Calu3 (cell line): Measurements from ENCODE around the gene PLEK2. TPM values are rescaled to one million over a fixed set of nuclear protein-coding genes. Genes with fewer than 3 reads are reported as not detected.

ENCODE experiments used
- Bru-seq: library from RNA; stranded (reverse); fragments of 400-500 nt; gene quantifications from one replicate; lab custom pipeline; 2021; lab: Mats Ljungman, UMichigan
- BruChase-seq, 2 experiments: library from RNA; stranded (reverse); fragments of 400-500 nt; gene quantifications; one replicate each; lab custom pipeline; 2021; lab: Mats Ljungman, UMichigan
- BruUV-seq: library from RNA; stranded (reverse); fragments of 400-500 nt; replicated peaks from 2 replicates; lab custom pipeline; 2021; lab: Mats Ljungman, UMichigan
- CTCF ChIA-PET: fragments of 300-600 bp; sonication (Branson Sonifier 250); formaldehyde crosslinking; loops from one replicate; lab custom pipeline; 2022; ENCODE audit warnings: antibody characterized with exemption; lab: Charles Lee
- DNase-seq: peaks from one replicate; pipeline ENCODE4 v3.0.0; 2022
- H3K27ac Mint-ChIP-seq: one replicate; pipeline ENCODE4 v1.8.0; 2022; ENCODE audit warnings: mixed read lengths; ENCODE audit not compliant: unreplicated experiment
- H3K27me3 Mint-ChIP-seq: one replicate; pipeline ENCODE4 v1.8.0; 2022; ENCODE audit warnings: mixed read lengths; ENCODE audit not compliant: unreplicated experiment
- H3K36me3 Mint-ChIP-seq: one replicate; pipeline ENCODE4 v1.8.0; 2022; ENCODE audit warnings: mild to moderate bottlenecking, moderate library complexity, mixed read lengths; ENCODE audit not compliant: insufficient read depth, unreplicated experiment
- H3K4me1 Mint-ChIP-seq: one replicate; pipeline ENCODE4 v1.8.0; 2022; ENCODE audit warnings: mild to moderate bottlenecking, low read depth, mixed read lengths; ENCODE audit not compliant: unreplicated experiment
- H3K4me3 Mint-ChIP-seq: one replicate; pipeline ENCODE4 v1.8.0; 2022; ENCODE audit warnings: mild to moderate bottlenecking, low read depth, moderate library complexity, mixed read lengths; ENCODE audit not compliant: unreplicated experiment
- H3K9me3 Mint-ChIP-seq: one replicate; pipeline ENCODE4 v1.8.0; 2022; ENCODE audit warnings: low read depth, mixed read lengths; ENCODE audit not compliant: unreplicated experiment
- intact Hi-C: fragments of 100-400 bp; cut with micrococcal nuclease; formaldehyde crosslinking; loops from one replicate; pipeline ENCODE4 v1.10.0; 2022; ENCODE audit not compliant: unreplicated experiment
- long read RNA-seq: library from polyadenylated mRNA; stranded (forward); transcript quantifications from one replicate; pipeline ENCODE4 v2.0.0, GENCODE V29; 2022
- total RNA-seq: library from RNA; stranded (reverse); gene quantifications from 2 replicates; pipeline ENCODE4 v1.2.3, GENCODE V29; 2022
- TF ChIP-seq, protein P1 (sequence below): fragments of 200-600 bp; IDR thresholded peaks from one replicate; pipeline ENCODE4 v1.8.0; 2022; ENCODE audit warnings: antibody characterized with exemption; ENCODE audit not compliant: unreplicated experiment

Gene PLEK2, protein sequence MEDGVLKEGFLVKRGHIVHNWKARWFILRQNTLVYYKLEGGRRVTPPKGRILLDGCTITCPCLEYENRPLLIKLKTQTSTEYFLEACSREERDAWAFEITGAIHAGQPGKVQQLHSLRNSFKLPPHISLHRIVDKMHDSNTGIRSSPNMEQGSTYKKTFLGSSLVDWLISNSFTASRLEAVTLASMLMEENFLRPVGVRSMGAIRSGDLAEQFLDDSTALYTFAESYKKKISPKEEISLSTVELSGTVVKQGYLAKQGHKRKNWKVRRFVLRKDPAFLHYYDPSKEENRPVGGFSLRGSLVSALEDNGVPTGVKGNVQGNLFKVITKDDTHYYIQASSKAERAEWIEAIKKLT
- total RNA-seq, result 34.8 and 39.5 TPM in 2 replicates
- Bru-seq, nascent RNA, result percentile 71 among the genes with signal in this experiment
- percentile 64 among the genes with signal in this experiment for BruChase-seq, experiment 1, labeled RNA remaining after a 6-hour chase
- BruChase-seq, experiment 2, labeled RNA remaining after a 2-hour chase, result percentile 60 among the genes with signal in this experiment
- long read RNA-seq, transcript PLEK2-201 (9 exons, 1,549 nt), result major isoform, 59 of 73 reads
- long read RNA-seq, partial matches to known transcripts, result 3 of 73 reads
- long read RNA-seq, other reads (novel, unspliced or antisense), result 11 of 73 reads

DNA sequence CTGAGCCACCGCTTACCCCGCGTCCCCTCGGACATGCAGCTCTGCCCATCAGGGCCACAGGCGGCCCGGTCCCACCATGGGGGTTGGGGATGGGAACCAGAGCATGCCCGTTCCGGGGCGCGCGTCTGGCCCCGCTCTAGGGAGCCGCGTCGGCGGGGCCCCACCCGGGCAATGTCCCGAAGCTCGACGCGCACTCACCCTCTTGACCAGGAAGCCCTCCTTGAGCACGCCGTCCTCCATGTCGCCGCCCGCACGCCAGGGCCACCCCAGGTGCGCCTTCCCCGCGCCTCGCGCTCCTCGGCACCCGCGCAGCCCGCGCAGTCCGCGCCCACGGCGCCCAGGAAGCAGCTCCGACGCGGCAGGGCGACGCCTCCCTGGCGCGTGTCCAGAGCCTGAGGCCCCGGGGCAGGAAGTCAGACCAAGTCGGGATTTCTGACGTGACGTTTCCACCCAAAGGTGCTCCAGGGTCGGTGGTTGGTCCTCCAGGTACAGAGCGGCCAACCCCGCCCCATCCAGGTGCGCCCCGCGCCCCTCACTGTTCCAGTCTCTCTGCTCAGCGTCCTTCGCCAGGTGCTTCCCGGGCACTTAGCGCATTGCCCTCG, at the start of gene PLEK2:
Gene PLEK2, minus strand, starts transcription at position 346 of the 602 bp plus-strand sequence. Its CDS starts 106 bp downstream, at position 240.
- Mint-ChIP-seq H3K36me3 (peaks cover 26% of the 10 kb centered on the region), H3K4me1 (peaks cover 31% of the 10 kb centered on the region), H3K27ac (peak within 1 kb of the TSS; percentile 83), H3K9me3 (no peaks in the 10 kb centered on the region), H3K27me3 (no peaks in the 10 kb centered on the region), H3K4me3 (peak within 1 kb of the TSS; percentile 89)
- intact Hi-C loops, result no loop called here
- TF ChIP-seq, protein P1, sequence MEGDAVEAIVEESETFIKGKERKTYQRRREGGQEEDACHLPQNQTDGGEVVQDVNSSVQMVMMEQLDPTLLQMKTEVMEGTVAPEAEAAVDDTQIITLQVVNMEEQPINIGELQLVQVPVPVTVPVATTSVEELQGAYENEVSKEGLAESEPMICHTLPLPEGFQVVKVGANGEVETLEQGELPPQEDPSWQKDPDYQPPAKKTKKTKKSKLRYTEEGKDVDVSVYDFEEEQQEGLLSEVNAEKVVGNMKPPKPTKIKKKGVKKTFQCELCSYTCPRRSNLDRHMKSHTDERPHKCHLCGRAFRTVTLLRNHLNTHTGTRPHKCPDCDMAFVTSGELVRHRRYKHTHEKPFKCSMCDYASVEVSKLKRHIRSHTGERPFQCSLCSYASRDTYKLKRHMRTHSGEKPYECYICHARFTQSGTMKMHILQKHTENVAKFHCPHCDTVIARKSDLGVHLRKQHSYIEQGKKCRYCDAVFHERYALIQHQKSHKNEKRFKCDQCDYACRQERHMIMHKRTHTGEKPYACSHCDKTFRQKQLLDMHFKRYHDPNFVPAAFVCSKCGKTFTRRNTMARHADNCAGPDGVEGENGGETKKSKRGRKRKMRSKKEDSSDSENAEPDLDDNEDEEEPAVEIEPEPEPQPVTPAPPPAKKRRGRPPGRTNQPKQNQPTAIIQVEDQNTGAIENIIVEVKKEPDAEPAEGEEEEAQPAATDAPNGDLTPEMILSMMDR, result no peak
- CTCF ChIA-PET, result interaction anchor here (0.7 to 1.0 kb wide), 2 partner anchors 8 to 15 kb away, joined by 3 read pairs; no protein-coding TSS in a partner anchor
- peak; percentile 90 for DNase-seq
- no TSS peak for BruUV-seq

DNA sequence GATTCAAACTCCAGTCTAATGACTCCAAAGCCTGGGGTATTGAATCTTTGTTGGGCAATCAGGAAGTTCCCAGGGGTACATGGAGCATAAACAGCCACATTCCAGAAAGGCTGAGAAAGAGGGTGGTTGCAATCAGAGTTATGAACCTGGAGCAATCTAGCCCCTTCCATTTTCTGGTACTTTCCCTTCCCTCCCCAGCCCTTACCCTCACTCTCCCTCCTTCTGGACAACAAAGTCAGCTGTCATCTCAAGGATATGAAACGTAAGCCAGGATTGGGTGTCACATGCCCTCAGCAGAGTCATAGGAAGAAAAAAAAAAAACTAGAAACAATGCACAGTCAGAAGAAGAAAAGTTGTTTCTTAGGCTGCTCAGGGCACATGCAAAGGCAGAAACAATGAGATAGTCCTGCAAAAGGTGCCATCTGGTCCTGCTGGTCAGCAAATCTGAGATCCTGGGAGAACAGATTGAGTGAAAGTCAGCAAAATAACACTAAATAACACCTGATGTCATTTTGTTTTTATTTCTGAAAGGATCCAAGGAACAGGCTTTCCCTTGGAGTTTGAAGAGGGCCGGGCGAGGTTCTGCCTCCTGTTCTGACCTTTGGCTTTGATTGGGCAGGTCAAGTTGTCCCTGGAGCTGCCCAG, 49.5 kb upstream of the PLEK2 start:
- CTCF ChIA-PET, result interaction anchor here (0.8 to 1.2 kb wide), 3 partner anchors 13 to 110 kb away, joined by 3 to 4 read pairs (median 3); no protein-coding TSS in a partner anchor
- DNase-seq, result no peak
- Mint-ChIP-seq H3K36me3 (no peaks in the 10 kb centered on the region), H3K27me3 (peaks cover 48% of the 10 kb centered on the region), H3K4me3 (no peak overlapping the region), H3K4me1 (no peaks in the 10 kb centered on the region), H3K27ac (no peak overlapping the region), H3K9me3 (no peaks in the 10 kb centered on the region)
- BruUV-seq, result no TSS peak
- TF ChIP-seq, protein P1, result no peak
- intact Hi-C loops, result no loop called here

DNA sequence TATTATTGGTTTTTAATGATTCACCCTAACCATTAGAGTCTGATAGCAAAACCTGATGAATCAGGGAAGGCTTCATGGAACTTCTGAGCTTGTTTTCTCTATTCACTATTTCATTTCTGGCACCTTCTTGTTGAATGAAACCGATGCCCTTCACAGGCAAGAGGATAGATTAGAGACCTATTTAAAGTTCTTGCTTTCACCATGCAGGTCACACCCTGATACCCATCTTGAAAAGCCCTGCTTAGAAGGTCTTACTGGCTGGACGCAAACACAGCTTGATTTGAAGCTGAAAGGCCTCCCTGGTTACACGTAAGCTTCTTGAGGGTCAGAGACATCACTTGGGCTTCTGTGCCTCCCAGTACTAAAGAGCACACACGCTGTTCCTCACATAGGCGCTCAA, 47.4 kb upstream of the PLEK2 start:
- H3K27me3 Mint-ChIP-seq, result peaks cover 39% of the 10 kb centered on the region
- TF ChIP-seq, protein P1, result no peak
- DNase-seq, result no peak
- no peak overlapping the region for H3K4me3 Mint-ChIP-seq
- H3K27ac Mint-ChIP-seq, result no peak overlapping the region
- intact Hi-C loops, result no loop called here
- CTCF ChIA-PET, result interaction anchor here (0.6 to 0.7 kb wide), 2 partner anchors 14 to 1100 kb away, joined by 3 to 5 read pairs; no protein-coding TSS in a partner anchor
- no peaks in the 10 kb centered on the region for H3K4me1 Mint-ChIP-seq
- no TSS peak for BruUV-seq
- no peaks in the 10 kb centered on the region for H3K9me3 Mint-ChIP-seq
- no peaks in the 10 kb centered on the region for H3K36me3 Mint-ChIP-seq

DNA sequence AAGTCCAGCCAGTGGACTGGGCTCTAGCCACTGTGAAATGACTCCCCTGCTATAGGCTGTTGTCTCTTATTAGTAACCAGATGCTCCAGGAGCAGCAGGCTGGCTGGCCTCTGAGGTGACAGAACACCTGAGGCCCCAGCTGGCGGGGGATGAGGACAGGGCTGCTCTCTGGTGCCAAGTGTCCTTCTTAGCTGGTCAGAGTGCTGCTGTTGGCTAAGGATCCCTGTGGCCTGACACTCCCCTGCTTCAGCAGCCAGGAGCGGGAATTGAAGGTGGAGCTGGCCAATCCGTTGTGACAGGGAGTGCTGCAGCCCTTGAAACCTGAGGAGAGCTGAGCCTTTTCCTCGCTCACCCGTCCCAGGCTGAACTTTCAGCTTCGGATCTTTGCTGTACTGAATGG, 45.8 kb upstream of the PLEK2 start:
- H3K4me1 Mint-ChIP-seq, result no peaks in the 10 kb centered on the region
- peaks cover 46% of the 10 kb centered on the region for H3K27me3 Mint-ChIP-seq
- H3K27ac Mint-ChIP-seq, result no peak overlapping the region
- H3K36me3 Mint-ChIP-seq, result no peaks in the 10 kb centered on the region
- no peak overlapping the region for H3K4me3 Mint-ChIP-seq
- DNase-seq, result no peak
- intact Hi-C loops, result no loop called here
- CTCF ChIA-PET, result interaction anchor here (0.6 kb wide), 1 partner anchor 264 kb away, joined by 3 read pairs; no protein-coding TSS in a partner anchor
- no TSS peak for BruUV-seq
- H3K9me3 Mint-ChIP-seq, result no peaks in the 10 kb centered on the region
- TF ChIP-seq, protein P1, result no peak
